Natural killer cell (primary cell): ENCODE results near the gene PSMD13. TPM values are rescaled to one million over a fixed set of nuclear protein-coding genes. Genes with fewer than 3 reads are reported as not detected.

ENCODE experiments used
- ATAC-seq, 3 donors: fragments of 150-1000 bp in 2 of 3; fragments of 200-7000 bp in 1 of 3; cut with Tn5 transposase; 1 replicate in 1 of 3; 2 replicates in 2 of 3; pipeline ENCODE4 v1.10.0; 2021; ENCODE audit warnings: mild to moderate bottlenecking in 2 of 3, moderate library complexity in 2 of 3
- DNase-seq, 2 donors: peaks; one replicate each; pipeline versions ENCODE4 v3.0.0 to v3.0.0-alpha.2; 2013 to 2021; ENCODE audit warnings: mixed read lengths in 1 of 2
- H3K27ac ChIP-seq: one replicate; pipeline ENCODE4 v1.5.1; 2013; ENCODE audit warnings: mild to moderate bottlenecking, low read length
- H3K27me3 ChIP-seq: one replicate; pipeline ENCODE4 v1.6.1; 2013; ENCODE audit warnings: low read length; ENCODE audit not compliant: control insufficient read depth, insufficient read depth
- H3K36me3 ChIP-seq: one replicate; pipeline ENCODE4 v1.6.1; 2013; ENCODE audit warnings: low read length; ENCODE audit not compliant: control insufficient read depth, insufficient read depth
- H3K4me1 ChIP-seq: one replicate; pipeline ENCODE4 v1.6.1; 2013; ENCODE audit warnings: low read length; ENCODE audit not compliant: control insufficient read depth, insufficient read depth
- H3K4me3 ChIP-seq: one replicate; pipeline ENCODE4 v1.5.1; 2013; ENCODE audit warnings: low read length
- H3K9me3 ChIP-seq: one replicate; pipeline ENCODE4 v1.6.1; 2013; ENCODE audit warnings: low read length; ENCODE audit not compliant: control insufficient read depth, insufficient read depth
- H3K27ac Mint-ChIP-seq, 2 donors: one replicate each; pipeline ENCODE4 v1.8.0; 2022; ENCODE audit warnings: mild to moderate bottlenecking in 2 of 2, mixed read lengths in 2 of 2, moderate library complexity in 1 of 2
- H3K27me3 Mint-ChIP-seq, 2 donors: one replicate each; pipeline ENCODE4 v1.8.0; 2022; ENCODE audit warnings: low read depth in 2 of 2, mixed read lengths in 2 of 2
- H3K36me3 Mint-ChIP-seq: one replicate; pipeline ENCODE4 v1.8.0; 2022; ENCODE audit warnings: mixed read lengths
- H3K4me1 Mint-ChIP-seq, 2 donors: one replicate each; pipeline ENCODE4 v1.8.0; 2022; ENCODE audit warnings: mixed read lengths in 2 of 2
- H3K4me3 Mint-ChIP-seq: one replicate; pipeline ENCODE4 v1.8.0; 2022; ENCODE audit warnings: mild to moderate bottlenecking, moderate library complexity, mixed read lengths
- H3K9me3 Mint-ChIP-seq, 2 donors: one replicate each; pipeline ENCODE4 v1.8.0; 2022; ENCODE audit warnings: mixed read lengths in 2 of 2
- CTCF ChIP-seq: fragments of 200-600 bp; IDR thresholded peaks from one replicate; pipeline ENCODE4 v1.8.0; 2022; ENCODE audit warnings: antibody characterized with exemption
- WGBS: methylation state at CpG from one replicate; pipeline ENCODE4 v1.1.7; 2013; ENCODE audit warnings: missing lambda C conversion rate; ENCODE audit not compliant: insufficient coverage; 5-methylcytosine and 5-hydroxymethylcytosine counted together
- intact Hi-C: fragments of 100-400 bp; cut with micrococcal nuclease; formaldehyde crosslinking; loops from one replicate; pipeline ENCODE4 v1.14.2; 2022
- total RNA-seq, 4 donors: library from RNA; stranded (reverse); fragments of 120-200 nt in 1 of 4; gene quantifications; one replicate each; pipeline versions ENCODE4 v1.2.3 to v1.2.4, GENCODE V29; 2013 to 2022

Gene PSMD13
- total RNA-seq, 3 donors from 2014 or later (not counting 1 experiment from before 2014, with no cell fraction given) = 94.6 to 111 (median 104) TPM

- no peak overlapping the region for H3K27ac Mint-ChIP-seq
- Histone ChIP-seq H3K36me3 (peaks cover 27% of the 10 kb centered on the region), H3K4me1 (peaks cover 62% of the 10 kb centered on the region), H3K27ac (no peak overlapping the region), H3K9me3 (no peaks in the 10 kb centered on the region), H3K4me3 (no peak overlapping the region), H3K27me3 (no peaks in the 10 kb centered on the region)
- H3K27me3 Mint-ChIP-seq = no peaks in the 10 kb centered on the region
- H3K4me1 Mint-ChIP-seq = peaks cover 19 to 25% of the 10 kb centered on the region in 2 donors
- ATAC-seq (no peak), DNase-seq (no peak)
- H3K36me3 Mint-ChIP-seq = no peaks in the 10 kb centered on the region
- TF ChIP-seq CTCF = no peak
- no peak overlapping the region for H3K4me3 Mint-ChIP-seq
- intact Hi-C loops = no loop called here
- WGBS = 88% methylated on average over 26 of the region's 26 CpGs
- H3K9me3 Mint-ChIP-seq = no peaks in the 10 kb centered on the region
Observed at GRCh38 chr11:295351-296170, 58.8 kb downstream of the PSMD13 start.

GRCh38 chr11:296171-297050, 59.6 kb downstream of the PSMD13 start:
- no peak for ATAC-seq
- Histone ChIP-seq H3K27ac (peak overlapping the region; percentile 63), H3K36me3 (peaks cover 25% of the 10 kb centered on the region), H3K9me3 (no peaks in the 10 kb centered on the region), H3K4me3 (no peak overlapping the region), H3K27me3 (no peaks in the 10 kb centered on the region), H3K4me1 (peaks cover 54% of the 10 kb centered on the region)
- DNase-seq = no peak
- Mint-ChIP-seq H3K4me1 (peaks cover 12 to 16% of the 10 kb centered on the region in 2 donors), H3K27ac (peak overlapping the region; percentile 65 to 76), H3K4me3 (no peak overlapping the region), H3K9me3 (no peaks in the 10 kb centered on the region), H3K27me3 (no peaks in the 10 kb centered on the region), H3K36me3 (no peaks in the 10 kb centered on the region)
- 85% methylated on average over 35 of the region's 35 CpGs for WGBS
- no peak for TF ChIP-seq CTCF
- intact Hi-C loops = no loop called here

GRCh38 chr11:297051-297585, 60.3 kb downstream of the PSMD13 start:
- H3K36me3 ChIP-seq = peaks cover 25% of the 10 kb centered on the region

More at GRCh38 chr11:297051-297585, 60.3 kb downstream of the PSMD13 start:
- intact Hi-C loops = no loop called here
- H3K4me3 ChIP-seq = no peak overlapping the region
- H3K4me1 Mint-ChIP-seq = peaks cover 12 to 15% of the 10 kb centered on the region in 2 donors
- H3K27me3 Mint-ChIP-seq = no peaks in the 10 kb centered on the region
- H3K9me3 ChIP-seq = no peaks in the 10 kb centered on the region
- 59% methylated on average over 13 of the region's 13 CpGs for whole genome bisulfite sequencing
- peaks cover 53% of the 10 kb centered on the region for H3K4me1 ChIP-seq
- ATAC-seq = peak; percentile 18 to 35 (median 31)
- peak overlapping the region; percentile 70 for H3K4me3 Mint-ChIP-seq
- no peaks in the 10 kb centered on the region for H3K9me3 Mint-ChIP-seq
- no peak for TF ChIP-seq CTCF
- H3K27me3 ChIP-seq = no peaks in the 10 kb centered on the region
- peak overlapping the region; percentile 63 for H3K27ac ChIP-seq
- no peaks in the 10 kb centered on the region for H3K36me3 Mint-ChIP-seq
- no peak for DNase-seq
- peak overlapping the region; percentile 65 to 76 for H3K27ac Mint-ChIP-seq
